GM18499 (cell line): ENCODE data around the gene DISP3.

Experiments used
- ATAC-seq: cut with Tn5 transposase; IDR thresholded peaks from one replicate; pipeline ENCODE4 v1.9.1; 2021; ENCODE audit warnings: moderate number of reproducible peaks; ENCODE audit not compliant: insufficient read depth, unreplicated experiment

DISP3 gene

GRCh38 chr1:11478571-11479374 lies at the start of gene DISP3:
DISP3 (plus strand) TSS chr1:11479155; CDS start chr1:11500993, 21,838 bp downstream.
- ATAC-seq: no peak

- ATAC-seq: no peak
Observed at GRCh38 chr1:11429226-11429625, 49.7 kb upstream of the DISP3 start.

- no peak for ATAC-seq
Observed at GRCh38 chr1:11429935-11430334, 49.0 kb upstream of the DISP3 start.

GRCh38 chr1:11431941-11432507 lies 46.9 kb upstream of the DISP3 start:
- no peak for ATAC-seq

GRCh38 chr1:11432526-11432925 lies 46.4 kb upstream of the DISP3 start:
- ATAC-seq: no peak

- ATAC-seq: no peak
Observed at GRCh38 chr1:11434501-11434900, 44.5 kb upstream of the DISP3 start.

GRCh38 chr1:11434926-11435325 lies 44.0 kb upstream of the DISP3 start:
- no peak for ATAC-seq

GRCh38 chr1:11438996-11439395 lies 40.0 kb upstream of the DISP3 start:
- no peak for ATAC-seq

GRCh38 chr1:11441211-11441952 lies 37.6 kb upstream of the DISP3 start:
- ATAC-seq: no peak

- no peak for ATAC-seq
Observed at GRCh38 chr1:11443043-11443442, 35.9 kb upstream of the DISP3 start.

- no peak for ATAC-seq
Observed at GRCh38 chr1:11443961-11444658, 34.8 kb upstream of the DISP3 start.

- no peak for ATAC-seq
Observed at GRCh38 chr1:11444907-11445306, 34.0 kb upstream of the DISP3 start.

GRCh38 chr1:11447903-11448302 lies 31.1 kb upstream of the DISP3 start:
- no peak for ATAC-seq

GRCh38 chr1:11448373-11449099 lies 30.4 kb upstream of the DISP3 start:
- ATAC-seq: no peak

- no peak for ATAC-seq
Observed at GRCh38 chr1:11449100-11449403, 29.9 kb upstream of the DISP3 start.

- ATAC-seq: no peak
Observed at GRCh38 chr1:11450310-11450709, 28.6 kb upstream of the DISP3 start.

- ATAC-seq: no peak
Observed at GRCh38 chr1:11453742-11454491, 25.0 kb upstream of the DISP3 start.

- ATAC-seq: no peak
Observed at GRCh38 chr1:11455967-11456570, 22.9 kb upstream of the DISP3 start.

GRCh38 chr1:11456965-11457364 lies 22.0 kb upstream of the DISP3 start:
- ATAC-seq: no peak
